RWPE1 (cell line): ENCODE data around the gene EGFR.

ENCODE experiments used
- CTCF ChIA-PET: fragments of 350-600 bp; sonication (Branson Sonifier 250); formaldehyde crosslinking; extraction: SDS; loops from one replicate; lab custom pipeline; 2021; lab: Yijun Ruan, JAX
- POLR2A ChIA-PET: fragments of 400-600 bp; formaldehyde crosslinking; extraction: SDS; loops from one replicate; lab custom pipeline; 2020; ENCODE audit warnings: antibody characterized with exemption; ENCODE audit not compliant: low non-redundant PET; lab: Yijun Ruan, JAX
- DNase-seq: peaks from one replicate; pipeline ENCODE4 v3.0.0; 2012; ENCODE audit warnings: low spot score
- H3K27ac ChIP-seq: fragments of 450-650 bp; 2 replicates; pipeline ENCODE4 v1.5.1; 2017
- TF ChIP-seq, protein P1 (sequence below): fragments of 450-650 bp; conservative IDR thresholded peaks from 2 replicates; pipeline ENCODE4 v1.5.1; 2017; ENCODE audit warnings: low read depth, mild to moderate bottlenecking

EGFR gene

GRCh38 chr7:55005241-55005851 lies 13.5 kb upstream of the EGFR start:
- TF ChIP-seq, protein P1, sequence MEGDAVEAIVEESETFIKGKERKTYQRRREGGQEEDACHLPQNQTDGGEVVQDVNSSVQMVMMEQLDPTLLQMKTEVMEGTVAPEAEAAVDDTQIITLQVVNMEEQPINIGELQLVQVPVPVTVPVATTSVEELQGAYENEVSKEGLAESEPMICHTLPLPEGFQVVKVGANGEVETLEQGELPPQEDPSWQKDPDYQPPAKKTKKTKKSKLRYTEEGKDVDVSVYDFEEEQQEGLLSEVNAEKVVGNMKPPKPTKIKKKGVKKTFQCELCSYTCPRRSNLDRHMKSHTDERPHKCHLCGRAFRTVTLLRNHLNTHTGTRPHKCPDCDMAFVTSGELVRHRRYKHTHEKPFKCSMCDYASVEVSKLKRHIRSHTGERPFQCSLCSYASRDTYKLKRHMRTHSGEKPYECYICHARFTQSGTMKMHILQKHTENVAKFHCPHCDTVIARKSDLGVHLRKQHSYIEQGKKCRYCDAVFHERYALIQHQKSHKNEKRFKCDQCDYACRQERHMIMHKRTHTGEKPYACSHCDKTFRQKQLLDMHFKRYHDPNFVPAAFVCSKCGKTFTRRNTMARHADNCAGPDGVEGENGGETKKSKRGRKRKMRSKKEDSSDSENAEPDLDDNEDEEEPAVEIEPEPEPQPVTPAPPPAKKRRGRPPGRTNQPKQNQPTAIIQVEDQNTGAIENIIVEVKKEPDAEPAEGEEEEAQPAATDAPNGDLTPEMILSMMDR = no peak
- CTCF ChIA-PET = interaction anchor here (1.0 kb wide), 1 partner anchor 88 kb away, joined by 3 read pairs; no protein-coding TSS in a partner anchor
- POLR2A ChIA-PET = no interaction called here
- no peak for DNase-seq
- no peak overlapping the region for H3K27ac ChIP-seq

DNA sequence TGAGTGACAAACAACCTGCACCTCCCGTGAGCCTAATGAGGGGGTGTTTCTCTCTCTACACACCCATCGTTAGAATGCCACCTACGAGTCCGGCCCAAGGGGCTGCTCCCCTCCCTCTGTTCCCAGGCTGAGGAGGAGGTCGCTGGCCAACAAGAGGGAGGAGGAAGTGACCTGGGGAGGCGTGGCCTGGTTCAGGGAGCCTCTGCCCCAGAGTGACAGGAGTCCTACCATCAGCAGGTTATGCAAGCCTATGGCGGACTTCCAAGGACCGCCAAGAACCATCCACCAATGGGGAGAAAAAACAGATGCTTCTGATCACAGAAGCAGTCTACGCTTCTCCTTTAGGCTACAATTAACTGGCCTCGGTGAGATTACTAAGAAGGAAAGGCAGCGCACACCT lies 12.3 kb upstream of the EGFR start:
- no peak overlapping the region for H3K27ac ChIP-seq
- ChIA-PET POLR2A (no interaction called here), CTCF (no interaction called here)
- no peak for DNase-seq
- TF ChIP-seq, protein P1 = no peak

GRCh38 chr7:55013851-55014250 lies 5.0 kb upstream of the EGFR start:
- no peak for DNase-seq
- POLR2A ChIA-PET = no interaction called here
- TF ChIP-seq, protein P1 = no peak
- no peak overlapping the region for H3K27ac ChIP-seq
- CTCF ChIA-PET = no interaction called here

- DNase-seq = no peak
- POLR2A ChIA-PET = interaction anchor here (0.6 kb wide), 1 partner anchor 49 kb away, joined by 3 read pairs; no protein-coding TSS in a partner anchor
- H3K27ac ChIP-seq = no peak overlapping the region
- CTCF ChIA-PET = interaction anchor here (0.6 kb wide), 1 partner anchor 236 kb away, joined by 7 read pairs; no protein-coding TSS in a partner anchor
- TF ChIP-seq, protein P1 = no peak
Measured at GRCh38 chr7:55016061-55016745, 2.6 kb upstream of the EGFR start.

DNA sequence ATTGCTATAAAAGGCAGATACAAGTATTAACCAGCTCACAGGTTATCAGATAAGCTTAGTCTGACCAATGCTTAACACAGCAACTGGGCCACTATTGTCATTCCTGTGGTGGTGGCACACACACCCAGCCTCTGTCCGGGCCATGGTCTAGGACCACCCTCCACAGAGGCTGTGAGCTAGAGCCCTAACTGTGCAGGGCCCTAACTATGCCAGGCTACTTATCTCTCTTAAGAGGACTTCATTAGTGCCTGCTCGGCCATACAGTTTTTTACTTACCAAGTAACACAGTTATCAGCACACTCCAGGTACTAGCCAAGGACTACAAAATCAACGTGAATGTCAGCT lies 2.1 kb upstream of the EGFR start:
- POLR2A ChIA-PET = no interaction called here
- no peak overlapping the region for H3K27ac ChIP-seq
- no peak for DNase-seq
- CTCF ChIA-PET = interaction anchor here (0.9 kb wide), 1 partner anchor 170 kb away, joined by 3 read pairs; no protein-coding TSS in a partner anchor
- TF ChIP-seq, protein P1 = no peak

GRCh38 chr7:55017841-55018240 lies 976 bp upstream of the EGFR start:
- ChIA-PET CTCF (interaction anchor here (0.6 to 1.8 kb wide), 4 partner anchors 171 to 1612 kb away, joined by 3 to 9 read pairs (median 4); no protein-coding TSS in a partner anchor), POLR2A (interaction anchor here (1.2 kb wide), 1 partner anchor 33 kb away, joined by 3 read pairs; no protein-coding TSS in a partner anchor)
- no peak for DNase-seq
- TF ChIP-seq, protein P1 = no peak
- H3K27ac ChIP-seq = peak overlapping the region; percentile 99
